HG02840 (cell line): ENCODE measurements around the gene TUBA1B.
A peak's percentile ranks its signal among the peaks of the same experiment; 100 is the strongest.
"Not testable (repeated sequence)": the region's sequence is repeated elsewhere in the genome, so short reads cannot be mapped to it uniquely, and the experiment has no call there.

Experiments
- ATAC-seq: cut with Tn5 transposase; IDR thresholded peaks from one replicate; pipeline ENCODE4 v1.9.1; 2021; ENCODE audit warnings: mild to moderate bottlenecking, moderate library complexity, moderate number of reproducible peaks; ENCODE audit not compliant: unreplicated experiment, low FRiP score

The TUBA1B gene

DNA sequence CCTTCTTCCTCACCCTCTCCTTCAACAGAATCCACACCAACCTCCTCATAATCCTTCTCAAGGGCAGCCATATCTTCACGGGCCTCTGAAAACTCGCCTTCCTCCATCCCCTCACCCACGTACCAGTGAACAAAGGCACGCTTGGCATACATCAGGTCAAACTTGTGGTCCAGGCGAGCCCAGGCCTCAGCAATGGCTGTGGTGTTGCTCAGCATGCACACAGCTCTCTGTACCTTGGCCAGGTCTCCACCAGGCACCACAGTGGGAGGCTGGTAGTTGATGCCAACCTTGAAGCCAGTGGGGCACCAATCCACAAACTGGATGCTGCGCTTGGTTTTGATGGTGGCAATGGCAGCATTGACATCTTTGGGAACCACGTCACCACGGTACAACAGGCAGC is 3.2 kb downstream of the TUBA1B start:
- not testable (repeated sequence) for ATAC-seq

- ATAC-seq: no peak
Measured at GRCh38 chr12:49126852-49127763, 4.1 kb downstream of the TUBA1B start.

GRCh38 chr12:49121047-49121696 is 10.0 kb downstream of the TUBA1B start:
- no peak for ATAC-seq

- ATAC-seq: no peak
Measured at GRCh38 chr12:49111206-49111605, 20.0 kb downstream of the TUBA1B start.

GRCh38 chr12:49110464-49111155 is 20.6 kb downstream of the TUBA1B start, which contains the start of gene LMBR1L:
Gene LMBR1L, minus strand, starts transcription at chr12:49110847. Its CDS starts 292 bp downstream, at chr12:49110555.
- peak; percentile 98 for ATAC-seq

- ATAC-seq: no peak
Measured at GRCh38 chr12:49109641-49110463, 21.3 kb downstream of the TUBA1B start.

GRCh38 chr12:49108958-49109404 is 22.2 kb downstream of the TUBA1B start:
- ATAC-seq: no peak

GRCh38 chr12:49105504-49106084 is 25.6 kb downstream of the TUBA1B start:
- ATAC-seq: no peak

DNA sequence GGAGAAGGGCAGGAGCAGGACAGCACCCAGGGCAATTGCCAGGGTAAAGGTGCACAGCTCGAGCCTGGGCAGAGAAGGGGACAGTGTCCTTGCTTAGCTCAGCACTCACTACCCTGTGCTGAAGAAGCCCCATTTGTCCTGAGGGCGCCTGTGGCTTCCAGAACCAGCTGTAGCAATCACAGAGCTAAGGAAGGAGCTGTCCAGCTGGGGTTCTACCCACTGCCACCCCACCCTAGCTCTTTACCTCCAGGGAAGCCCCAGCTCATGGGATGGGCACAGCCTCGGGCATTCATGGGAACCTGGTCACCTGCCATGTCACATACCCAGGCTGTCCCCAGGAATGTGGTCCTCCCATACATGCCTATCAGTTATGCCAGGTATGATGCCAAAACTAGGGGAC is 26.4 kb downstream of the TUBA1B start:
- ATAC-seq: no peak

DNA sequence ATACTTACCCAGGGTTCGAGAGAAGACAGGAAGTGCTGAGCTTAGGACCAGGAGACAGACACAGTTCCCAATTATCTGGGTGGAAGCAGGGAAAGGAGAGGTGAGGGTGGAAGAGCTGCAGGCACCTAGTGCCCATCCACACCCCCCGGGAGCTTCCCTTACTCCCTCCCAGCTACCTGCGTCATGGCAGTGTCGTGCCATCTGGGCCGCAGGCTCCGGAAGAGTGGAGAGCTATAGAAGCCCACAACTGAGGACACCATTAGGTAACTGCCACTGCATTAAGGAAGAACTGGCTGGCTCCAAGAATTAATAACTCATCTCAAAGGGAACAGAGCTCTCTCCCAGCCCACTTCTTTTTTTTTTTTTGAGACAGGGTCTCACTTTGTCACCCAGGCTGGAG is 30.8 kb downstream of the TUBA1B start:
- no peak for ATAC-seq

GRCh38 chr12:49098703-49099102 is 32.5 kb downstream of the TUBA1B start:
- ATAC-seq: no peak

GRCh38 chr12:49098035-49098451 is 33.2 kb downstream of the TUBA1B start:
- no peak for ATAC-seq

DNA sequence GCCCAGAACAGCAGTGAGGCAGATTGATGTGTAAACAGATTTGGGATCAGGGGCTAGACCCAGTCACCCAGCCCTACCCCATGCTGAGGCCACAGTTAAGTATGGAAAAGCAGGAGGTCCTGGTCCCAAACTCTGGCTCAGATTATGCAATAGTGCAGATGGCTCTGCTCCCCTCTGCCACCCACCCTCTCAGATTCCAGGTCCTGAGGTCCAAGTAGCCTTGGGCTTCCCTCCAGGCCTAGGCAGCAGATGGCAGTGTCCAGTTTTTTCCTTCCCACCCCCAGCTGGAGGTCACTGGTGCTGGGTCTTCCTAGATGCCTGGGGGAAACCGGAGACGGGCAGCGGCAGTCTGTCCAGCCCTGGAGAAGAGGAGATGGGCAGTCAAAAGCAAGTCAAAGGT is 33.8 kb downstream of the TUBA1B start:
- no peak for ATAC-seq

- ATAC-seq: no peak
Measured at GRCh38 chr12:49094975-49095365, 36.2 kb downstream of the TUBA1B start.

DNA sequence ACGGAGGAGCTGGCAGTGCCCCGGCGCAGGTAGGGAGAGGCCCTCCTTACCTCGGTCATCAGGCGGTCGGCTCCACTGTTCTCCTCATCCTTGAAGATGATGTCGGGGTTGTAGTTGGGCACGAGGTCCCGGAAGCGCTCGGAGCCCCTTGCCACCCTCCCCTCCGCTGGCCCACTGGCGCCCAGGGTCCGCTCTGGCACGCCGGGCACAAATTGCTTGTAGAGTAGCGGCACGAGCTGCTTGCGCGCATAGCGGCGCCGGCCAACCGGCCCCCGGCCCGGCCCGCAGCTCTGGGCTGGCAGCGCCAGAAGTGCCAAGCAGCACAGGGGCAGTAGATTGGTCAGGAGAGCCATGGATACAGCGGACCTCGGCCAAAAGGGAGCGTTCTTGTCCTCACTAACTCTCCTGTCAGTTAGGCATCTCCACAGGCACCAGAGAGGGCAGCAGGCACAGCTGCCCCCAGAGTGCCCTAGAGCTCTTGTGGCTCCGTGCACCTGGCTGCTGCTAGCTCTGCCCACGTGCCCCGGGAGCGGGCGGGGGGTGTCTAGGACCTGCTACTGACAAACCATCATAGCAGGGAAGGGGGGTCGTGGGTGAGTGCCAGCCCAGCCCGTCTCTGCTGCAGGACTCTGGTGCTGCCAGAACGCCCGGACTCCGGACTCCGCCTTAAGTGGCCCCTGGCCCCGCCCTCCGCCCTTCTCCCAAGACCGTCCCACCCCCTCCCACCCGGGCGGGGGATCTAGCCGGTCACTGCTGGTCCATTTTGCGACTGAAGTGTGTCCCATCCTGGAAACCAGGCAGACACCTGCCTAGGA is 36.8 kb downstream of the TUBA1B start, which contains the start of gene DHH:
Gene DHH (minus strand): TSS at position 642 of the 815 bp plus-strand sequence. CDS start 289 bp downstream, at position 353.
- no peak for ATAC-seq

GRCh38 chr12:49093792-49094159 is 37.4 kb downstream of the TUBA1B start:
- ATAC-seq: no peak

DNA sequence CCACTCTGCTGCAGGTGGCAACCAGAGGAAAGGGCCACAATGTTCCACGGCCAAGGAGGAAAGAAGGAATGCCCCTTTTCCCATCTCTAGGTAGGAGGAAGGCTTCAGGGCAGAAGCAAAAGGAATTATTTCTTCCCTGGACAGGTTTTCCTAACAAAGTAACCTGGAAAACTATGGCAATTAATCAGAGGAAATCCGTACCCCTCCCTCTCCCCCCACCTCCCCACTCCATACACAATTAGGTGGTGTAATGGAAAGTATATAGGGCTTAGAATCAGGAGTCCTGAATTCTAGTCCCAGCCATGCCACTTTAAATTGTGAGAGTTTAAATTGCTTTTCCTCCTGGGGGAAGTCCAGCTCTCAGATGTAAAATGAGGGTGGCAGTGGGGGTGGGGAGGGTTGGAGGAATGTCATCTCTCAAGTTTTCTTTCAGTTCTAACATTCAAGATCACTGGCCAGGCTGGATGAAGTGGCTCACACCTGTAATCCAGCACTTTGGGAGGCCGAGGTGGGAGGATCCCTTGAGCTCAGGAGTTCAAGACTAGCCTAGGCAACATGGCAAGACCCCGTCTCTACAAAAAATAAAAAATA is 38.3 kb downstream of the TUBA1B start:
- no peak for ATAC-seq

- ATAC-seq: no peak
Measured at GRCh38 chr12:49092086-49092815, 38.9 kb downstream of the TUBA1B start.
